HG03103 (cell line): Measurements from ENCODE around the gene KCNJ8.
"Not testable (repeated sequence)": the region's sequence is repeated elsewhere in the genome, so short reads cannot be mapped to it uniquely, and the experiment has no call there.

Source experiments
- ATAC-seq: cut with Tn5 transposase; IDR thresholded peaks from one replicate; pipeline ENCODE4 v1.9.1; 2021; ENCODE audit warnings: low read depth; ENCODE audit not compliant: unreplicated experiment

Gene KCNJ8

DNA sequence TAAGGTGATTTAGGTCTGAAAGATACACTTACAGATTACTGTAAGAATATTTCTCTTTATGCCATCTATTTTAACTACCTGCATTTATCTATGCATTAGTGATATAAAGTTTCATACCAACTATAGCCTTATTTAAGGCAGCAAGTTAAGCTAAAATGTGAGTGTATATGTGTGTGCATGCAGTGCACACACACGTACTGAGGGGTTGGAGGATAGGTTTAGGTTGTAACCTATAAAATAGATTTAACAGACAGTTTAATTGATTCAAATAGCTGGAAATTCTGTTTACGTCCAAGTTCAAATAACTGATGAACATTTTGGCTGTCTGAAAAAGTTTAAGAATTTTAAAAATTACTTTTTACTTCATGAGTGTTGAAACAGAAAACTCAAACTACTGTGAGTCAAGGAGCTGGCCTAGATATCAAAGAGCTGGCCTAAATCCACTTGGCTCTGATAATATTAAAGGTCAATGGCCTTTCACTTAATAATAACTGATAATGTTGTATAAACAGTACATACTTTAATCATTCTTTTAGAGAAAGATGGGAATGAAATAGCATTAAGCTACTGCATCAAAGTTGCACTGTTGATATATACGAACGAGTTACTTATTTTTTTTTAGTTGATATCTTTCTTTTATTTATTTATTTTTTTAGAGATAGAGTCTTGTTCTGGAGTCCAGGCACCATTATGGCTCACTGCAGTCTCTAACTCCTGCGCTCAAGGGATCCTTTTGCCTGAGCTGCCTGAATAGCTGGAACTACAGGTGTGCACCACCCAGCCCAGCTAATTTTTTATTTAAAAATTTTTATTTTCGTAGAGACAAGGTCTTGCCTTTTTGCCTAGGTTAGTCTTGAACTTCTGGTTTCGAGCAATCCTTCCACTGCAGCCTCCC is 13.8 kb upstream of the KCNJ8 start:
- no peak for ATAC-seq

DNA sequence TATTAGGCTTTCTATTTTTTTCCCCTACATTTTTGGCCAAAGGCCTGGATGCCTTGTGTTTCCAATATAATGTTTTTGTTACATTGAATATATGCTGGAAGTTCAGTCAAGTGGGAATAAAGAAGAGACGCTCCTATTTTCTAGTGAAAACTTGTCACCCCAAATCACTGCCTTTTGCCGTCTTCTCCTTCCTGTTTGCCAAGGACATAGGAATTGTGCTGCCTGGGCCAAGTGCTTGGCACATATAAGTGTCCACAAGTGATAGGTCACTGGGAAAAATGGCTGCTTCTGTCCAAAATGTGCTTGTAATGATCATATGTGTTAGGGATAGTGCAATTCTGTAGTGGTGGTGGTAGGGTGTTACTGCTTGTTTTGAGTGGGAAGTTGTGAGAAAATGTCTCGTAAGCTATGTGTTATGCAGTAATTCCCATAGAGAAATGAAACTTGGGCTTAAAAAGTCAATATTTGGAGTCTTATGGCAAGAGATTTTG is 11.6 kb upstream of the KCNJ8 start:
- ATAC-seq = no peak

DNA sequence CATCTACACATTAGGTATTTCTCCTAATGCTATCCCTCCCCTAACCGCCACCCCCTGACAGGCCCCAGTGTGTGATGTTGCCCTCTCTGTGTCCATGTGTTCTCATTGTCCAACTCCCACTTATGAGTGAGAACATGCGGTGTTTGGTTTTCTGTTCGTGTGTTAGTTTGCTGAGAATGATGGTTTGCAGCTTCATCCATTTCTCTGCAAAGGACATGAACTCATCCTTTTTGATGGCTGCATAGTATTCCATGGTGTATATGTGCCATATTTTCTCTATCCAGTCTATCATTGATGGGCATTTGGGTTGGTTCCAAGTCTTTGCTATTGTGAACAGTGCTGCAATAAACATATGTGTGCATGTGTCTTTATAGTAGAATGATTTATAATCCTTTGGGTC is 8.2 kb upstream of the KCNJ8 start:
- ATAC-seq = not testable (repeated sequence)

DNA sequence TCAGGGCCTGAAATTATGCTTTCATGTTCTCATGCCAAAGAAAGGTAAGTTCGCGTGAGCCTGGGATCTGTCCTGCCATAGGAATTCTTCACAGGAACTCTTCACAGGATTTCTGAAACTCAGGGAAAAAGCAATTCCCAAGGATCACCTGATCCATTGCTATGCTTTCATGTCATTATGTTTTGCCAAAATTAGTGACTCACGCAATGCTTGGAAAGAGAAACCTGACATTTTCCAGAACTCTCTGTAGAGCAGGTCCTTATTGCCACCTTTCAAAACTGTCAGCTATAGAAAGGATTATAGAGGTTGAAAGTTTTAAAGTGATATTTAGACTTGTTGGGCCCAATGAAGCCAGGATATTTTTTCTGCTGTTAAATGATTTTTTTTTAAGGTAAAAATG is 6.3 kb upstream of the KCNJ8 start:
- no peak for ATAC-seq

DNA sequence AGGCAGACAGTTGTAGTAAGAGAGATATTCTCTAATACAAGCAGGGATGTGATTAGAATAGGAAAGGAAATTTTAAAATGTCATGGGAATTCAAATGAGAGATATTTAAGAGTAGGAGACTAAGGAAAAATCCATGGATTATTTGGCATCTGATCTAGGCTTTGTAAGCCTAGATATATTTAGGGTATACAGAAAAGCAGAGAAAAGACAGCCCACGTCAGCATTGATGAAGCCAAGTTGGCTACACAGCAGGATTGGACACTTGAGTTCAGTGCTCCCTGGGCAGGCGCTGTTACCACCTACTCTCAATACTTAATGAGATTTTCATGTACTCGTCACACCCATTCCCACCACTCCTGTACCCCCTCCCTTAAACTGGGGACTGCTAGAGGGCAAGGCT is 1.7 kb upstream of the KCNJ8 start:
- no peak for ATAC-seq

DNA sequence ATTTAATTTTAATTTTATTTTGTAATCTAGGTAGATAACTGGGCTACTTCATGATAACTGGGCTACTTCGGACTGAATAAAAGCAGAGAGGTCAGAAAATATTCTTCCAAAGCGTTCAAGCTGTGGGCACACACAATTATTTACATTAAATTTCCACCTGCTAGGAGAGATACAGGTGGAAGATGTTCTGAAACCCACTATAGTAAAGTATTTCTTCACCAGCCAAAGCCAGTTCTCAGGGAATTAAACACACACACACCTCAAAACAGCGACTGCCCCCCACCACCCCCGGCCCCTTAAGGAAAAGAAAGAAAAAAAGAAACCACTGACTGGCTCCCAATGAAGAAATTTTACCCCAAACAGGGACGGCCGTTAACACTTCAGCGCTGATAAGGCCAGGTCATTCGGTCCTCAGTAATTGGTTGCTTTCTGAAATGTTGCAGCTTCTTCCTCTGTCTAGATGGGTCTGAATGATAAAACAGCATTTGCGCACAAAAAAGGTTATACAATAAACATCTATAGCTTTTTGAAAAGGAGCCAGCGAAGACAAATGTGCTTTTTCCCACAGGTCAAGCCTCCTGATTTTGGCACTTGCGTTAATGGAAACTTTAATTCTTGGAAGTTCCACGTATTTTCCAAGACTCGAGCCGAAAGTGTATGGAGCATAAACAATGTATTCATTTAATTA is 771 bp upstream of the KCNJ8 start:
- no peak for ATAC-seq

DNA sequence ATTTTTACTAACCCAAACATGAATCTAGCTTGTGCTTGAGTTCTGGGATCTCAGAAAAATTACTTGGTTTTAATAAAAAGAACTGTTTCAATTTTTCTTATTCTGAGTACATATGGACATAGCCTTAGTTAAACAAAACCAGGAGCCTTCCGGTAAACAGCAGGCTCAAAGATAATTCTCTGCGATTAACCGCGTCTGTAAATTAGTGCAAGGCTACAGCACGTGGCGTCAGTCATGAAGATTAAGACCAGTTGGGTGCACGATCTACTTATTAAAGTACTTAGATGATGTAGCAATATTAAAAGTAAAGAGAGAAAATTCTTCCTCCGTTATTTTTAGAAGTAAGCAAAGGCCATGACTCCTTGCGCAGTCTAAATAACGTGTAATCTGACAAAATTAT is 700 bp downstream of the KCNJ8 start:
- ATAC-seq = no peak

DNA sequence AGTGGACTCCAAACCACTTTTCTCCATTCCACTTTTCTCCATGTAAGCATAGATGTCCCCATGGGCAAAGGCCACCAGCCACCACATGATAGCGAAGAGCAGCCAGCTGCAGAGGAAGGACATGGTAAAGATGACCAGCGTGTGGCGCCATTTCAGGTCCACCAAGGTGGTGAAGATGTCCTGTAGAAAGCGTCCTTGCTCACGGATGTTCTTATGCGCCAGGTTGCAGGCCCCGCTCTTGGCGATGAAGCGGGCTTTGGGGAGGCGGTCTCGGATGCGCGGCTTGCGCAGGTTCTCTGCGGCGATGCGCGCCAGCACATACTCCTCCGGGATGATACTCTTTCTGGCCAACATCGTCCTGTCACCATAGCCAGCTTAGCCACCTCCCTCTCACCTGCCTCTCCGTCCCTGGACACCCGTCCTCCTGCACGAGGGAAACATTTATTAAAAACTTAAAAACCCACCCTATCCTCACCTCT is 1.2 kb downstream of the KCNJ8 start:
- no peak for ATAC-seq

DNA sequence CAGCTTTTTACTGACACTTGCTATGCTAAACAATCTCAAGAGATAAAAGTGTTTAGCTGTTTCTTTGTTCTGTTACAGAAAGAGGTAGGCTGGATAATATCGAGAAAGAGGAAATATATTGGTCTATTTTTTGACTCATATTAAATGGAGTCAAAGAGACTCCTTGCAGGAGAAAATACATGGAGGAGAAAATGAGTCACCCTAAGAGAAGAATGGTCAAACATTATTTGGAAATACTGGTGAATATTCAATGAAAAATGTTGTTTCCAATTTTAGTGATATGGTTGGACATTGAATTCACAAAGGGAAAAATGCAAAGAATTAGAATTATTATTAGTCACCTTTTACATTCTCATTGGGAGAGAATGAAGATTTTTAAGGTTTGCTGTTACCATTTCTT is 3.2 kb downstream of the KCNJ8 start:
- ATAC-seq = no peak

DNA sequence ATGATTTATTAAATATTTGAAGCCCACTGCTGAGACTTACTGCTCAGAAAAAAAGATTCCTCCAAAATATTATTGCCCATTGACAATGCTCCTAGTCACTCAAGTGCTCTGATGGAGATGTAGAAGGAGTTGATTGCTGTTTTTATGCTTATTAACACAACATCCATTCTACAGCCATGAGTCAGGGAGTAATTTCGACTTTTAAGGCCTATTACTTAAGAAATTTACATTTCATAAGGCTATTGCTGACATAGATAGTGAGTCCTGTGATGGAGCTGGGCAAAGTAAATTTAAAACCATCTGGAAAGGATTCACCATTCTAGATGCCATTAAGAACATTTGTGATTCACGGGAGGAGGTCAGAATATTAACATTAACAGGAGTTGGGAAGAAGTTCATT is 5.2 kb downstream of the KCNJ8 start:
- no peak for ATAC-seq

DNA sequence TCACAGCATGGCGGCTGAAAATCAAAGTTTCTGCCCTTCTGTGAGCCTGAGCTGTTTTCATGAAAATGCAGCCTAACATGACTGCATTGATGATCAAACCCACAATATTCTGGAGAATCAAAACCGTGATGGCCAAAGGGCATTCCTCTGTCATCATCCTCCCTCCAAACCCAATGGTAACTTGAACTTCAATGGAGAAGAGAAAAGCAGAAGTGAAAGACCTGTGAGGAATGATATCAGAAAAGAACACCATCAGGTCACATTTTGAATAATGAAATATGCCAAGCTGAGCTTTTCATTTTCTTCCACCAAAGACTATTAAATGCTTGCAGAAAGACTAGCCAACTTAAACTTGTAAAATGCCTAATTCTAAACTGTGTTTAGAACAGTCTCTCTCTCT is 8.1 kb downstream of the KCNJ8 start:
- ATAC-seq = no peak

DNA sequence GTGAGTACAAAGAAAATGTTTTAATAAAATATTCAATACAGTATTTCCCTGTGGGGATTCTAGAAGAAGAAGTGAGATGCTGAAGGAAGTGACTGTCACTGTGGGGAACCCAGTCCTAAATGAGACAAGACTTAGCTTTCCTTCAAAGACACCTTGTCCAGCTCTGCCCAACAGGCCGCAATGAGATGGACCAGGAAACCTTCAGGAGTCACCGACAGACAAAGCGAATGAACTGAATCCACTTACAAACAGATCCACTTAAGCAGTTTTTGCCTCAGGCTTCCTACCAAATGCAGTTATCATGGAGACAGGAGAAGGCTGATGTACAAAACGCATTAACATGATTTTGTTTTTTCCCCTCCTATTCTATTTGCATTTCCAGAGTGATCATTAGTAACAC is 9.6 kb downstream of the KCNJ8 start:
- ATAC-seq = no peak

DNA sequence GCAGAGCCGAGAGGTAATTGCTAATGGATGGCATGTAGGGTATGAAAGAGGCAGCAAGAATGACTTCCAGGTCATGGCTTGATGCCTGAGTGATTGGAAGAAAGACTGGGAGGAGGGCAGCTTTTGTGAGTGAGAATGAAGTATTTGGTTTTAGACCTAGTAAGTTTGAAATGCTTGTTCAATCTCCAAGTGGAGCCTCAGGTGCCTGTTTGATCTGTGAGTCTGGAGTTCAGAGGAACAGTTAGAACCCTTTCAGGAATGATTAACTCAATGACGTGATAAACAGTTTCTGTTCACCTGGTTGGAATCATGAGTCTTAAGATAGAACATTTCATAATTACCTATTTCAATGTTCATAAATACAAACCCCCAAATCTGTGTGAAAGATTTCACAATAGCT is 10.4 kb downstream of the KCNJ8 start:
- ATAC-seq = no peak

DNA sequence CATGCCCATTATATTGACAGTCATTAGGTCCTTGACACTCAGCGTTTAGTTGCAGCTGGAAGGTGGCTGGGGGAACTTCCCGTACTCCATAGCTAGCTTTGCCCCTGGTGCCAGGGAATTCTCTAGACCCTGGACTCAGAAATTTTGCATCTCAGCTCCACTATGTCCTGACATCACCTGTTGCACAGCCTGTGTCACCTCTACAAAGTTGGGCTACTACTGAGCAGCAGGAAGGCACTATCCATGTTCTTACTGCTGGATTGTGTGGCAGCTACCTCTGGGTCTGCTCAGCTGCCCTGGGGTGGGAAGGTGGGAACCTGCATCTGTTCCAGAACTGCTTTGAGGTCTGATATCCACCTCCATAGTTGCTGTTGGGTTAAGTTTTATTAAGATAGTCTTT is 11.0 kb downstream of the KCNJ8 start:
- ATAC-seq = no peak

DNA sequence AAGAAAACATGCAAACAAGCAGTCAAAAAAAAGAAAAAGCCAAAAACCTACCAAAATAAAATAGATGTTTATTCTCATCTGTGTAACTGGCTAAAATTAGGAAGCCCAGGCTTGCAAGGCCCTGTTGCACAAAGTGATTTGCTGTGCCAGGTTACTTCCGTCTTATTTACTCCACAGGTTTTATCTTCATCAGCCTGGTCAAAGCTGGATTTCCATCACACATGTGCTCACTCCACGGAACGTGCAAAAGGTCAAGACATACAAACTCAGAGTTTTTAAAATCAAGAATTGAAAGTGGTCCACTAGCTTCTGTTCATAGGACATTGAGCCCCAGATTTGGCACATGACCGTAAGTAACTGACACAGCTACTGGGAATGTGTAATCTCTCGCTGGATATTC is 14.8 kb downstream of the KCNJ8 start:
- no peak for ATAC-seq

DNA sequence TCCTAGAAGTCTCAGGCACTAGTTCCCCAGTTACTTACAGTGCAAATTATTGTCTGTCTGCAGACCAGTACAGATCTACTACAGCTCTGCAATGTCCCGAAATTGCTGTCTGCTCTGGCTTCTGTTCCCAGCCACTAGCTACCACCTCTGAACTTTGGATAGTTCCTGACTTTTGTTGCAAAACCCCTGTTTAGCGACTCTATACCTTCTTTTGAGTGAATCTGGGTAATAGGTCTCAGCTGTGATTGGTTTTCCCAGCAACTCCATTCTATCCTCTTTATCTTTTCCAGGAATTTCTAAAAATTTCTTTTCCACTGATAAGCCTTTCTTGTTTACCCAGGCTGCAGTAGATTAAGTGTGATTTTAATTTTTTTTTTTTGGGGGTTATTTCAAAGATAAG is 16.8 kb downstream of the KCNJ8 start:
- no peak for ATAC-seq

DNA sequence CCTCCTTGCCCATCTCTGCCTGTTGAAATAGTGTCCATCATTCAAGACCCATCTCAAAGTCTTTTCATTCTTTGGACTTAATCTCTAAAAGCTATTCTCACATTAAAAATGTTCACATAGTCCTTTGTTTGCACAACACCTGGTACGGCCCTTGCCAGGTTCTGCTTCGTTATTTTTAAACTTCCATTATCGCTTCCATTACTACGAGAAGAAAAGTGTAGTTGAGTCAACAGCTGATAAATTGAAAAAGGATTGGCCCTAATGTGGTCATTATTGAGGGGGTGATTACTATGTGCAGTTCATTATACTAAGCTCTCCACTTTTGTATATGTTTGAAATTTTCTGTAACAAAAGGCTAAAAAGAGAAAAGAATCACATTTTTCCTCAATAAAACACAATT is 17.8 kb downstream of the KCNJ8 start:
- no peak for ATAC-seq

DNA sequence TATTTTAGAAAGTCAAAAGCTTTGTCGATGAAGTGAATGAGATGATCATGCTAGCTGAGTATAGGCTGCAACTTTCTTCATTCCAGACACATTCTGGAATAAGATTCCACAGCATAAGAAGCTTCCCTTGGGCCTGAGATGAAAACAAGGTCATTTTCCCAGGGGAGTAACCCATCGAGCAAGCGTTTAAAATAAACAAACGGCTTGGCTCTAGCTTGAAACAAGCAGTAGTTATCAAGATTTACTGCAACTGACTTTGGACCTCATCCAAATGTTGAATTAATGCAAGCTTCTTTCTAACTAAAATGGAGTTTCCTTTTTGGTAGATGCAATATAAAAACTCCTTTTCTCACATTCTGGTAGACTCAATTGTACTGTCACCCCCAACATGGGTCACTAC is 23.0 kb downstream of the KCNJ8 start:
- ATAC-seq = no peak

DNA sequence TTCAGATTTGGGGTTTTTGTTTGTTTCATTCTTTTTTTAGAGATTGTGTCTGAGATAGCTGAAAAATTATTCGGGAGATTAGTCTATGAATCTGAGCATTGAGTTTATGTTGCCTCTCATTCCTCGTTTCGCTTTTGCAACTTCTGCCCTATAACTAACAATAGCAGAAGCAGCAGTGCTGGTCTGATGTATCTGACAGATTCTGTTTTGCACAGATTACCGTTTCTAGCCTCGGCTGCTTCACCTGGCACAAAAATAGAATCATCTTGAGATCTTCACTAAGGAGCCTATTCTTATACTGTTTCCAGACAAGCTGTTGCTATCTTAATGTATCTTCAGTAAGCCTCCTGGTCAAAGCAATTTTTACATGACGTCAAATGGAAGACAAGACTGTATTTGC is 29.2 kb downstream of the KCNJ8 start:
- no peak for ATAC-seq

DNA sequence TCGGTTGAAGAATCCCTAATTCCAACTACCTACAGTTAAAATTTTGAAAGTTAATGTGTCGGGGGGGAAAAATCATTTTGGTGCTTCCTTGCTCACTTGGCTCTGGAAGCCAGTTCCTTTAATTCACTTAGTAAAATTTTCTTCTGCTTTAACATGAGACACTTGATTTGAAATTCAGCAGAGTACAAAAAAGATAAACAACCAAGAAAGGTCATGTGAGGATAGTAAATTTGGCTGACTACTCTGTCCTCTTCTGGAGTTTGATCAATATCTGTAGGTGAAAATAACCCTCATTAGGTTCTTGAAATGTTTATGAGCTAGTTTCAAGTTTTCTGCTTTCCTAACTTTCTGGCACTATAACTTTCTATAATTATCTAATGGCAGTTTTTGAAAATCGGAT is 43.4 kb downstream of the KCNJ8 start:
- no peak for ATAC-seq

DNA sequence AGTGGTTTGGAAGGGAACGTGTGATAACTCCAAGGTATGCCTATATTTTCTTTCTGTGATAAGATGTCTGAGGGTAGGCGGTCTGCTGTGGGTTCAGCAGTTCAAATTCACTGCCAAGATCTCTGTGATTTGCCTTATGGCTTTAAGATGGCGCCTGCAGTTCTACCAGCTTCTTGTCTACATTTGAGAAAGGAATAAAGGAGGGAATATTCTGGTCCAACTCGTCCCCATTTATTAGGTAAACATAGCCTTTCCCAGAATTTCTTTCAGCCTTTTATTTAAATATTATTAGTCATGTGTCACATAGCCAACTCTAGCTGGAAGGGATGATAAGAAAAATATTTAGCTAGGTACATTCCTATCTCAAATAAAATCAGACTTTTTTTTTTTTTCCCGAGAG is 48.8 kb downstream of the KCNJ8 start:
- no peak for ATAC-seq
